ENCODE data around the gene HSD17B4.
"Not testable (repeated sequence)": the region's sequence is repeated elsewhere in the genome, so short reads cannot be mapped to it uniquely, and the experiment has no call there.

GRCh38 chr5:119444643-119445042 lies 7.7 kb upstream of the HSD17B4 start:
- not testable (repeated sequence) for TF ChIP-seq CTCF, POLR2A (IDR thresholded peaks at IDR 0.05)

Measured in Peyer's patch (tissue), 4 donors.